Nephron (organoid): Measurements from ENCODE around the gene KRT24.
"Not testable (repeated sequence)": the region's sequence is repeated elsewhere in the genome, so short reads cannot be mapped to it uniquely, and the experiment has no call there.

Experiments
- H3K27ac Mint-ChIP-seq, 3 experiments: 2 replicates each; pipeline ENCODE4 v1.8.0; 2020; ENCODE audit warnings: mixed read lengths in 3 of 3, mild to moderate bottlenecking in 2 of 3, moderate library complexity in 1 of 3
- H3K27me3 Mint-ChIP-seq: 2 replicates; pipeline ENCODE4 v1.8.0; 2021; ENCODE audit warnings: low read depth, mild to moderate bottlenecking, moderate library complexity, mixed read lengths
- H3K36me3 Mint-ChIP-seq: 2 replicates; pipeline ENCODE4 v1.8.0; 2020; ENCODE audit warnings: low read depth, mixed read lengths
- H3K4me1 Mint-ChIP-seq: 2 replicates; pipeline ENCODE4 v1.8.0; 2020; ENCODE audit warnings: mixed read lengths
- H3K4me3 Mint-ChIP-seq, 3 experiments: 2 replicates each; pipeline ENCODE4 v1.8.0; 2020; ENCODE audit warnings: mild to moderate bottlenecking in 3 of 3, mixed read lengths in 3 of 3, moderate library complexity in 2 of 3
- H3K9me3 Mint-ChIP-seq: 2 replicates; pipeline ENCODE4 v1.8.0; 2020; ENCODE audit warnings: mixed read lengths
- CTCF ChIP-seq, 3 experiments: fragments of 200-600 bp; sonication (generic); IDR thresholded peaks; one replicate each; pipeline ENCODE4 v1.5.0; 2021; ENCODE audit warnings: antibody characterized with exemption in 3 of 3; ENCODE audit not compliant: unreplicated experiment in 3 of 3

Gene KRT24

GRCh38 chr17:40703652-40704051, at the start of gene KRT24:
TSS of gene KRT24 (minus strand) at chr17:40703752. CDS start at chr17:40703693, 59 bp downstream.
- Mint-ChIP-seq H3K4me3 (no peak within 1 kb of the TSS), H3K9me3 (no peaks in the 10 kb centered on the region), H3K27me3 (peaks cover 12% of the 10 kb centered on the region), H3K27ac (no peak within 1 kb of the TSS), H3K4me1 (peaks cover 12% of the 10 kb centered on the region), H3K36me3 (no peaks in the 10 kb centered on the region)
- no peak for TF ChIP-seq CTCF (IDR thresholded peaks at IDR 0.05; ENCODE audit: unreplicated experiment in 3 of 3)

GRCh38 chr17:40751065-40751464, 47.5 kb upstream of the KRT24 start:
- H3K4me3 Mint-ChIP-seq = no peak overlapping the region
- no peak for TF ChIP-seq CTCF (IDR thresholded peaks at IDR 0.05; ENCODE audit: unreplicated experiment in 3 of 3)
- no peaks in the 10 kb centered on the region for H3K9me3 Mint-ChIP-seq
- no peaks in the 10 kb centered on the region for H3K4me1 Mint-ChIP-seq
- no peak overlapping the region for H3K27ac Mint-ChIP-seq
- peaks cover 20% of the 10 kb centered on the region for H3K27me3 Mint-ChIP-seq
- no peaks in the 10 kb centered on the region for H3K36me3 Mint-ChIP-seq

GRCh38 chr17:40750391-40750790, 46.8 kb upstream of the KRT24 start:
- no peaks in the 10 kb centered on the region for H3K36me3 Mint-ChIP-seq
- H3K27ac Mint-ChIP-seq = no peak overlapping the region
- peaks cover 20% of the 10 kb centered on the region for H3K27me3 Mint-ChIP-seq
- no peaks in the 10 kb centered on the region for H3K4me1 Mint-ChIP-seq
- H3K4me3 Mint-ChIP-seq = no peak overlapping the region
- no peaks in the 10 kb centered on the region for H3K9me3 Mint-ChIP-seq
- TF ChIP-seq CTCF (IDR thresholded peaks at IDR 0.05; ENCODE audit: unreplicated experiment in 3 of 3) = no peak

- not testable (repeated sequence) for H3K4me1 Mint-ChIP-seq, H3K36me3 Mint-ChIP-seq, H3K27ac Mint-ChIP-seq, H3K9me3 Mint-ChIP-seq, H3K4me3 Mint-ChIP-seq
- H3K27me3 Mint-ChIP-seq = peaks cover 26% of the 10 kb centered on the region
These were observed 45.1 kb upstream of the KRT24 start for GRCh38 chr17:40748666-40749065.

GRCh38 chr17:40738553-40738952, 35.0 kb upstream of the KRT24 start:
- no peaks in the 10 kb centered on the region for H3K4me1 Mint-ChIP-seq
- peaks cover 6% of the 10 kb centered on the region for H3K9me3 Mint-ChIP-seq

GRCh38 chr17:40735016-40735415, 31.5 kb upstream of the KRT24 start:
- Mint-ChIP-seq H3K36me3 (no peaks in the 10 kb centered on the region), H3K9me3 (no peaks in the 10 kb centered on the region), H3K4me3 (no peak overlapping the region), H3K27me3 (peaks cover 21% of the 10 kb centered on the region), H3K4me1 (no peaks in the 10 kb centered on the region), H3K27ac (no peak overlapping the region)
- no peak for TF ChIP-seq CTCF (IDR thresholded peaks at IDR 0.05; ENCODE audit: unreplicated experiment in 3 of 3)

More at GRCh38 chr17:40738553-40738952, 35.0 kb upstream of the KRT24 start:
- no peak for TF ChIP-seq CTCF (IDR thresholded peaks at IDR 0.05; ENCODE audit: unreplicated experiment in 3 of 3)
- H3K36me3 Mint-ChIP-seq = no peaks in the 10 kb centered on the region
- no peak overlapping the region for H3K27ac Mint-ChIP-seq
- peaks cover 20% of the 10 kb centered on the region for H3K27me3 Mint-ChIP-seq
- no peak overlapping the region for H3K4me3 Mint-ChIP-seq
